Measurements from ENCODE around the gene AMELX. TPM values are rescaled to one million over a fixed set of nuclear protein-coding genes. Genes with fewer than 3 reads are reported as not detected.
A peak's percentile ranks its signal among the peaks of the same experiment; 100 is the strongest.

Gene AMELX
- total RNA-seq, 1 donor from 2014 or later, result not detected

DNA sequence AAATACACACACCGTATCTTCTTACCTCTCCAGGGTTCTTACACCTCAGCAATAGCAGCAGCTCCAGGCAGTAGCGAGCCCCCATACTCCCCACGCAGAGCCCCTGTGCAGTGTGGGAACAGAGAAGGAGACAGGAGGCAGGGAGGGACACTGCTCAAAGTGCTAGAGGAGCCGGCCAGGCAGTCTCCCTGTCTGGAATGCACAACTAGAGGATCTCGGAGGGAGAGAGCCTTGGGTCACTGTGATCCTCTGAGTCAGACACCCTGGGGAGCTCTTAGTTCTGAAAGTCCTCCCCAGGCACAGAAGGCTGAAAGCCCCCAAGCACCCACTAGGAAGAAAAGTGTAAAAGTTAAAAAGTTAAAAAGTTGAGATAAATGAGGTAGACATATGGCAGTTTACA is 16.0 kb downstream of the AMELX start:
- DNase-seq (ENCODE audit: low spot score), result no peak

DNA sequence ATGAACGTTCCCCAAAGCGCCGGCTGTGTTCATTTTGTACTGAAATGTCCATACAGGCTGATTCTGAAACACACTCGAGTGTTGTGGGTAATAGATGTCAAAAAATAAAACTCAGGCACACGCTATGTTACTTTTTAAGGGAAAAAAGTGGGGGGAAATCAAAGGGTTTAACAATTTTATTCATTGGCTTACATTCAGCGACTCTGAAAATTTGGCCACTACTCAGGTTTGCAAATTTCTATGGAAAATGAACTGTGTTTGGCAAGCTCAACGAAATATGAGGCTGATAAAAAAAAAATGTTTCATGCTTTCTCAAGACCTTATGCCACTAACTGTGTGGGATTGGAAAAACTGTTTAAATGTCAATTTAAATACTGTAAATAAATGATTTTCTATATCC is 18.5 kb downstream of the AMELX start:
- no peak for DNase-seq (ENCODE audit: low spot score)

DNA sequence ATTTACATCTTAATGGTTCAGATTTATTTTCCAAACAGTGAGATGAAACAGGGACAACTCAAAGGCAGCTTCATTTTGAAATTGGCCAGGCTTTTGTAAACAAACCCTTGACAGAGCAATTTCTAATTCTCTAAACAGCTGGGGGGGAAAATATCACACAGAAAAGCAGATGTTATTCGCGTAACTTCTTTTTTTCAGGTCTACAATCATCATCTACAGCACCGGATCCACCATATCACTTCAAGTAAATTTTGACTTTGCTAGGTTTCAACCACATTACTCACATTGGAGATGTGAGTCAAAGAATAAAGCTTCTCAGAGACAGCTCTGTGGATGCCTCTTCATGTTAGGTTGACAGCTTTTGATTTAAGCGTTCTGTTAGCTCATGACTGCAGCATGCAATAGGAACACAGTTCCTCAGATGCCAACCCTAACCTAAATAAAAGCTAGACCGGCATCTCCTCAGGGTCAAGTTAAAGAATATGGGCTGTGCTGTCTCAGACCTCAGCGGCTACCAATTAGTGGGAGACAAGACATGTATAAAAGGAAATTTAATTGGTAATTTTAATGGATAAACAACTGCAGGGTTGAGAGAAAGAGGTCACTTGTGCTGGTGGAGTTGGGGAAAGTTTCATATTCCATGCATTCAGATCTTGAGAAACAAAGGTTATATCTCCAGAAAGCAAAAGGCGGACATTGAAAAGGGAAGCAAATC is 26.8 kb downstream of the AMELX start:
- no peak for DNase-seq (ENCODE audit: low spot score)

- DNase-seq (ENCODE audit: low spot score), result no peak
These were observed 28.8 kb downstream of the AMELX start for GRCh38 chrX:11321986-11322385.

DNA sequence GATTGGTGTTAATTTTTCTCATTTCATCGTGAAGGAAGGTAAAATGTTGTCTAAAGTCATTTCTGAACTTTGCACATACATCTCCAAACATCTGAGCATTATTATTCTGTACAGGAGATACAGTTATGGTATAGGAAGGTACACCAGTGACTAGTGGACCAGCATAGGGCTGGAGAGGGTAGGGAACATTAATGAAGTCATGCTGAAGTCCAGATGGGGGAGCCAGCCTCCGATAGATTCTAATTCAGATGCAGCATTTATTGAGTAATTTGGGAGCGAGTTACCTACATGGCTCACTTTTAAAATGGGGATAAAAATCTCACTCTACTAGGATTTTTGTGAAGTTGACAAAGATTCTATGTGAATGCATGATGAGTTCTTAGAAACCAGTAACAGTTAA is 34.9 kb downstream of the AMELX start:
- no peak for DNase-seq (ENCODE audit: low spot score)

- no peak for DNase-seq (ENCODE audit: low spot score)
These were observed 35.8 kb downstream of the AMELX start for GRCh38 chrX:11329021-11329420.

- DNase-seq (ENCODE audit: low spot score), result no peak
These were observed 38.6 kb downstream of the AMELX start for GRCh38 chrX:11331788-11332187.

DNA sequence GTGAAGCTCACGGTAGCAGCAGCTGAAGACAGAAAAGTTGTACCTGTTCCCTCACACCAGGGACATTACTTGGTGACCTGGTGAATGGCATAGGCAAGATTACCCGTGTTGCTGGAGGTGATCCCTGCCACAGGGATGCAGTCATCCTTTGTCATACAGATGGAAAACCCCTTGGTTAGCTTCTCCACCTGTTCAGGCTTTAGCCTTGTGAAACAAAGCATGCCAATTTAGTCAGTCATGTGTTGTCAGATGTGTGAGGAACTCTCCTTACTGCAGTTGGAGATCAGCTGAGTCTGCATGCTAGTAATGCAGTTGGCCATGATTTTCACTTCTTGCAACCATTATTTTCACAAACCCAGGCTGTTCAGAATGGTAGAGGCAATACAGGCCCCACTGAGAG is 41.0 kb downstream of the AMELX start:
- no peak for DNase-seq (ENCODE audit: low spot score)

- DNase-seq (ENCODE audit: low spot score), result no peak
These were observed 43.0 kb downstream of the AMELX start for GRCh38 chrX:11336201-11336600.

- no peak for DNase-seq (ENCODE audit: low spot score)
These were observed 44.2 kb downstream of the AMELX start for GRCh38 chrX:11337292-11338009.

DNA sequence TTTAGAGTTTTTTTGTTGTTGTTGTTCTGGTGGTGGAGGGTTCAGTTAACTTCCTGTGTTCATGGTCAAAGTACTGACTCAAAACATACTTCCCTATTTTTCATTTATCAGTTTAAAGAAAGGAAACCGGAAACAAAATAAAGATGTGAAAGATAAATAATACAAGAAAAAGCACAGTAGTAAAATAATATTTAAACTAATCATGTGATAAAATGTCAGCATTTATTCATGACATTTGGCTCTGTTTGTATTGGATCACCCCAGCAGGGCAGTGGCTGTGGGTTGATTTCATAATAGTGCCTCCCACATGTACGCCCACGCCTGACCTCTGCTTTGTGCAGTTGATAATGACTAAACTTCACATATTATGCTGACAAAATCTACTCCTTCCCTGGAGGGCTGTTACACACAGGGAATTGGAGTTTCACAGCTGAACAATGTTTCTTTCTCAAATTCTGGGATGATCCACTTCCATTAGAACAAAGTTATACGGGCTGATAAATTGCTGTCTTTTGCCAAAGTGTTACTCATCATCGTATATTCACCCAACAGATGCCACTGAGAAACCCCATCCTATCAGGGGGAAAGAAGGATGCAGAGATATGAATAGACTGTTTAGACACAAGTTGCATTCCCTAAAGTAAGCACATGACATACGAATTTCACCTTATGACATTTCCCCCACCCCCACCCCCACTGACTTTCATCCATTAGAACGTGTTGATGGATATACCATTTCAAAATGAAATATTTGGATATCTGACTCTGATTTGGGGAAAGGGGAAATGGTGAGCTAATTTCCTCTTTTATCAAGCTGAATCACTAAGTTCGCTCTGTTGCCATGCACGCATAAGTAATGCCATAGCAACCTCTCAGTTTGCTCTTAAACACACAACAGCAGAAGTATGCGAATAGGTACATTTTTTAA is 48.3 kb downstream of the AMELX start:
- DNase-seq (ENCODE audit: low spot score), result peak; percentile 61

DNA sequence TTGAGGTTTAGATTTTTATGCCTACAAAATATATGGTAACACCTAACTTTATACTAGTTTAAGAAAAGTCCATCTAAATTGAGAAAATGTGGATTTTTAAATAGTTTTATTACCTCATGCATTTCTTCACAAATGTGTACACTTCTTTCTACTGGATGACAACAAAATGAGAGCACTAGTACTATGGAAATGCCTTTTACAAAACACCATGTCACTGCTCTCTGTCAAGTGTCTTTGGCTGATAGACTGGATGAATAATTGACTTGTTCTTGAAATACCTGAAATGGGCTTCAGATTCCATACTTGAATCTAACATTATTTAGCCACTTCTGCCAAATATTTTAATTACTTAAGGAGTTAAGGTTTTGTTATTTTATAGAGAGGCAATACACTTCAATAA is 49.5 kb downstream of the AMELX start:
- DNase-seq (ENCODE audit: low spot score), result no peak

DNA sequence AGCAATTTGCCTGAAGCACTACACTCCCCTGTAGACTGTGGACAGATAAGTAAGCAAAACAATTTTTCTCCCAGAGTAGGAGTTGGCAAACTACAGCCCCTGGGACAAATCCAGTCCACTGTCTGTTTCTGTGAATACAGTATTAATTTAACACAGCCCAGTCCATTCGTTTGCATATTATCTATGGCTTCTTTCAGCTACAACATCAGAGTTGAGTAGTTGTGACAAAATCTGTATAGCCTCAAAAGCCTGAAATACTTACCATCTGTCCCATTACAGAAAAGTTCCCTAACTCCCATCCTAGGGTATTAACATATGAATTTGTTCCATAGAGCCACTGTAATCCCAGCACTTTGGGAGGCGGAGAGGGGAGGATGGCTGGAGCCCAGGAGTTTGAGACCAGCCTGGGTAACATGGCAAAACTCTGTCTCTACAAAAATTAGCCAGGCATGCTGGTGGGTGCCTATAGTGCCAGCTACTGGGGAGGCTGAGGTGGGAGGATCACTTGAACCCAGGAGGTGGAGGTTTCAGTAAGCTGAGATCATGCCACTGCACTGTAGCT is 53.0 kb downstream of the AMELX start:
- no peak for DNase-seq (ENCODE audit: low spot score)

GRCh38 chrX:11347300-11347699 is 54.1 kb downstream of the AMELX start:
- no peak for DNase-seq (ENCODE audit: low spot score)

- DNase-seq (ENCODE audit: low spot score), result no peak
These were observed 55.8 kb downstream of the AMELX start for GRCh38 chrX:11349020-11349419.

- DNase-seq (ENCODE audit: low spot score), result no peak
These were observed 56.6 kb downstream of the AMELX start for GRCh38 chrX:11349661-11350337.

Other genes starting within 250 kb of the AMELX start
- gene HCCS, start 182.1 kb upstream of the AMELX start, total RNA-seq, result 24.9 TPM

Measured in mucosa of gallbladder (tissue), 1 donor.